PC-9 (cell line): ENCODE measurements around the gene MBD3L3. TPM values are rescaled to one million over a fixed set of nuclear protein-coding genes. Genes with fewer than 3 reads are reported as not detected.
"Not testable (repeated sequence)": the region's sequence is repeated elsewhere in the genome, so short reads cannot be mapped to it uniquely, and the experiment has no call there.

Experiments
- BruUV-seq: library from RNA; stranded (reverse); fragments of 400-500 nt; replicated peaks from 2 replicates; lab custom pipeline; 2021; lab: Mats Ljungman, UMichigan
- CTCF ChIA-PET: fragments of 300-600 bp; sonication (Branson Sonifier 250); formaldehyde crosslinking; loops from one replicate; lab custom pipeline; 2022; ENCODE audit warnings: antibody characterized with exemption; lab: Charles Lee
- POLR2A ChIA-PET: fragments of 300-600 bp; sonication (Branson Sonifier 250); formaldehyde crosslinking; loops from one replicate; lab custom pipeline; 2022; ENCODE audit warnings: antibody characterized with exemption; ENCODE audit not compliant: unreplicated experiment; lab: Charles Lee
- DNase-seq, 2 experiments: peaks; one replicate each; pipeline versions ENCODE4 v3.0.0 to v3.0.0-alpha.2; 2015 to 2022; ENCODE audit warnings: mixed read lengths in 1 of 2
- H2AFZ ChIP-seq: fragments of 200-600 bp; sonication (generic); 2 replicates; pipeline ENCODE4 v1.8.1; 2017; ENCODE audit warnings: antibody characterized with exemption
- H3F3A ChIP-seq: fragments of 200-600 bp; sonication (generic); 2 replicates; pipeline ENCODE4 v1.8.1; 2017; ENCODE audit warnings: antibody characterized with exemption, mild to moderate bottlenecking, low read depth; ENCODE audit not compliant: insufficient read depth
- H3K27ac ChIP-seq: fragments of 200-600 bp; sonication (generic); 2 replicates; pipeline ENCODE4 v1.6.1; 2016; ENCODE audit warnings: mixed run types
- H3K27me3 ChIP-seq: fragments of 200-600 bp; sonication (generic); 2 replicates; pipeline ENCODE4 v1.6.1; 2016; ENCODE audit warnings: low read depth, mixed run types; ENCODE audit not compliant: insufficient read depth
- H3K36me3 ChIP-seq: fragments of 200-600 bp; sonication (generic); 2 replicates; pipeline ENCODE4 v1.6.1; 2016; ENCODE audit warnings: low read depth, mixed run types
- H3K4me1 ChIP-seq: fragments of 200-600 bp; sonication (generic); replicated peaks from 2 replicates; pipeline ENCODE4 v1.6.1; 2016; ENCODE audit warnings: mixed run types; ENCODE audit not compliant: insufficient read depth
- H3K4me2 ChIP-seq: fragments of 200-600 bp; sonication (generic); 2 replicates; pipeline ENCODE4 v1.6.1; 2017; ENCODE audit warnings: mixed run types
- H3K4me3 ChIP-seq: fragments of 200-600 bp; sonication (generic); 2 replicates; pipeline ENCODE4 v1.6.1; 2016; ENCODE audit warnings: mixed run types
- H3K79me2 ChIP-seq: fragments of 200-600 bp; sonication (generic); 2 replicates; pipeline ENCODE4 v1.6.1; 2017; ENCODE audit warnings: low read depth, mixed run types
- H3K9me2 ChIP-seq: fragments of 200-600 bp; sonication (generic); 2 replicates; pipeline ENCODE4 v1.8.1; 2017; ENCODE audit warnings: mild to moderate bottlenecking; ENCODE audit not compliant: insufficient read depth
- H3K9me3 ChIP-seq: fragments of 200-600 bp; sonication (generic); 2 replicates; pipeline ENCODE4 v1.8.1; 2016; ENCODE audit warnings: low read depth; ENCODE audit not compliant: insufficient read depth
- H4K20me1 ChIP-seq: fragments of 200-600 bp; sonication (generic); 2 replicates; pipeline ENCODE4 v1.8.1; 2017; ENCODE audit not compliant: insufficient read depth
- CTCF ChIP-seq: fragments of 200-600 bp; sonication (generic); conservative IDR thresholded peaks from 2 replicates; pipeline ENCODE4 v1.6.1; 2017; ENCODE audit warnings: mixed run types, antibody characterized with exemption, mild to moderate bottlenecking, moderate library complexity
- EZH2 ChIP-seq: fragments of 200-600 bp; sonication (generic); IDR thresholded peaks from 2 replicates; pipeline ENCODE4 v1.8.0; 2017; ENCODE audit warnings: antibody characterized with exemption, low read depth
- intact Hi-C: fragments of 100-400 bp; cut with micrococcal nuclease; formaldehyde crosslinking; loops from one replicate; pipeline ENCODE4 v1.10.0; 2022; ENCODE audit not compliant: unreplicated experiment
- total RNA-seq: library from RNA; stranded (reverse); gene quantifications from 2 replicates; pipeline ENCODE4 v1.2.3, GENCODE V29; 2021

Gene MBD3L3
- total RNA-seq, 1 experiment from 2014 or later: not detected

- H2AFZ ChIP-seq: no peak overlapping the region
Measured at GRCh38 chr19:7063764-7064418, 5.4 kb upstream of the MBD3L3 start.

GRCh38 chr19:7063339-7063738 is 4.9 kb upstream of the MBD3L3 start:
- CTCF ChIA-PET: no interaction called here
- TF ChIP-seq EZH2: no peak
- intact Hi-C loops: no loop called here
- Histone ChIP-seq H3F3A (no peaks in the 10 kb centered on the region), H3K79me2 (no peaks in the 10 kb centered on the region), H2AFZ (no peak overlapping the region), H3K9me3 (no peaks in the 10 kb centered on the region), H3K9me2 (no peaks in the 10 kb centered on the region), H3K4me1 (no peaks in the 10 kb centered on the region), H3K4me3 (no peak overlapping the region), H4K20me1 (no peaks in the 10 kb centered on the region), H3K27me3 (no peaks in the 10 kb centered on the region), H3K27ac (no peak overlapping the region), H3K4me2 (no peak overlapping the region), H3K36me3 (no peaks in the 10 kb centered on the region)
- no peak for DNase-seq
- POLR2A ChIA-PET: interaction anchor here (0.6 kb wide), 1 partner anchor 469 kb away, joined by 3 read pairs; no protein-coding TSS in a partner anchor
- BruUV-seq: no TSS peak

More at GRCh38 chr19:7063764-7064418, 5.4 kb upstream of the MBD3L3 start:
- H3K27me3 ChIP-seq: no peaks in the 10 kb centered on the region
- no peaks in the 10 kb centered on the region for H3K36me3 ChIP-seq
- no peaks in the 10 kb centered on the region for H3K4me1 ChIP-seq
- H3K27ac ChIP-seq: no peak overlapping the region
- H3K9me2 ChIP-seq: no peaks in the 10 kb centered on the region
- ChIA-PET POLR2A (no interaction called here), CTCF (no interaction called here)
- no peak for DNase-seq
- H3K79me2 ChIP-seq: no peaks in the 10 kb centered on the region
- no peaks in the 10 kb centered on the region for H4K20me1 ChIP-seq
- H3K4me3 ChIP-seq: no peak overlapping the region
- no TSS peak for BruUV-seq
- intact Hi-C loops: no loop called here
- H3F3A ChIP-seq: no peaks in the 10 kb centered on the region
- H3K4me2 ChIP-seq: no peak overlapping the region
- H3K9me3 ChIP-seq: no peaks in the 10 kb centered on the region
- no peak for TF ChIP-seq EZH2
- no peak for TF ChIP-seq CTCF

- H3K36me3 ChIP-seq, H3K79me2 ChIP-seq, H3K9me2 ChIP-seq, H3F3A ChIP-seq, H3K4me3 ChIP-seq, H3K9me3 ChIP-seq, H3K4me1 ChIP-seq, H2AFZ ChIP-seq, BruUV-seq, DNase-seq, H3K27me3 ChIP-seq, POLR2A ChIA-PET, H4K20me1 ChIP-seq, H3K27ac ChIP-seq, H3K4me2 ChIP-seq, intact Hi-C loops, CTCF ChIA-PET: not testable (repeated sequence)
Measured at GRCh38 chr19:7059977-7060376, 1.5 kb upstream of the MBD3L3 start.

GRCh38 chr19:7056371-7056770 is 2.1 kb downstream of the MBD3L3 start:
- H3K27me3 ChIP-seq, H3K4me1 ChIP-seq, CTCF ChIA-PET, H3K4me2 ChIP-seq, H3K27ac ChIP-seq, H3K9me3 ChIP-seq, H3F3A ChIP-seq, H2AFZ ChIP-seq, DNase-seq, BruUV-seq, POLR2A ChIA-PET, H3K9me2 ChIP-seq, H3K4me3 ChIP-seq, intact Hi-C loops, H3K36me3 ChIP-seq, H4K20me1 ChIP-seq, H3K79me2 ChIP-seq: not testable (repeated sequence)

GRCh38 chr19:7055679-7056078 is 2.8 kb downstream of the MBD3L3 start:
- intact Hi-C loops, H3K27ac ChIP-seq, BruUV-seq, DNase-seq, H3K4me2 ChIP-seq, H3K9me2 ChIP-seq, H3K4me1 ChIP-seq, H3K27me3 ChIP-seq, POLR2A ChIA-PET, H3K9me3 ChIP-seq, H3K4me3 ChIP-seq, H2AFZ ChIP-seq, H3F3A ChIP-seq, H4K20me1 ChIP-seq, CTCF ChIA-PET, H3K36me3 ChIP-seq, H3K79me2 ChIP-seq: not testable (repeated sequence)

- H3K4me1 ChIP-seq, H3K27ac ChIP-seq, CTCF ChIA-PET, H3K79me2 ChIP-seq, intact Hi-C loops, H3K9me3 ChIP-seq, POLR2A ChIA-PET, H2AFZ ChIP-seq, BruUV-seq, H3K4me2 ChIP-seq, H3K9me2 ChIP-seq, H3K36me3 ChIP-seq, H3F3A ChIP-seq, DNase-seq, H3K27me3 ChIP-seq, H4K20me1 ChIP-seq, H3K4me3 ChIP-seq: not testable (repeated sequence)
Measured at GRCh38 chr19:7054635-7055368, 3.7 kb downstream of the MBD3L3 start.
